GM18520 (cell line): ENCODE results near the gene H2BK1.

Experiments used
- ATAC-seq: cut with Tn5 transposase; IDR thresholded peaks from one replicate; pipeline ENCODE4 v1.9.1; 2021; ENCODE audit not compliant: unreplicated experiment

Gene H2BK1

GRCh38 chr7:151179946-151180345, 30.3 kb downstream of the H2BK1 start:
- ATAC-seq = no peak

DNA sequence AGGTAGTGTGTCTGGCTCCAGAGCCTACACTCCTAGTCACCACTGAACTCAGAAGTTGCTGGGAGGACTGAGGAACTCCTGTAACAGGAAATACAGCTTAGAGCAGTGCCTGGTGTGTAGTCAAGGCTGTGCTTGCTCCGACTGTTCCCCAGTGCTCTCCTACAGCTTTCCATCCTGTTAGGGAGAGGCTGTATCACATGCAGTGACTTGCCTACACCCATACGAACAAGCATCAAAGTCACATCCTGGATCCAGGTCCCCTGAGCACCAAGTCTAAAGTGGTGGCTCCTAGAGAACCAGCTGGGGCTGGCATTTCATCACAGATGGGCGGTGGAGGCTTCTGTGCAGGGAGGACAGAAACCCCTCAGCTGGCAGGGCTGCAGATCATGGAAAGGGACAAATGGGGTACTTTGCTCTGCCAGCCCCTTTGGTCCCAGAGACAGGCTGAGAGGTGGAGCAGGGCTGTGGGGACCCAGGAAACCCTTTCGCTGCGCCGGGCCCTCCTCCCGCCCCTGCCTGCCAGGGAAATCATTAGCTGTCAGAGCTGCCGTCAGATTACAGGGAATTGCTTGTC, 30.9 kb downstream of the H2BK1 start:
- ATAC-seq = no peak

DNA sequence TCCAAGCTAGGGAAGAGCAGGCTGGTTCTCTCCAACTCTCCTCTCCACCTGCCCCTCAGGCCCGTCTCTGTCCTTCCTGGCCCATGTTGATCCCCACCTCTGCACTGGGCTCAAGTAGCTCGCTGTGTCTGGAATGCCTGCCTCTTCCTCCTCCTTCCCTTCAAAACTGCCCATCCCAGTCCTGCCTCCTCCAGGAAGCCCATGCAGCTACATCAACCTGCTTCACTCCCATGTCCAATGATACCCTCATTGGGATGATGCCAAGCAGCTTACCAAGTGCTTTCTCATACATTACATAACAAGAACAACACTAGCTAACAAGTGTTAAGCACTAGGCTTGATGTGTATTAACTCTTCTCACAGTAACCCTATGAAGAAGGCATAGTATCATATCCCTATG, 31.5 kb downstream of the H2BK1 start:
- ATAC-seq = no peak

- ATAC-seq = no peak
Measured at GRCh38 chr7:151178236-151178635, 32.1 kb downstream of the H2BK1 start.

GRCh38 chr7:151177310-151177709, 33.0 kb downstream of the H2BK1 start:
- ATAC-seq = no peak

GRCh38 chr7:151176401-151176800, 33.9 kb downstream of the H2BK1 start:
- no peak for ATAC-seq

DNA sequence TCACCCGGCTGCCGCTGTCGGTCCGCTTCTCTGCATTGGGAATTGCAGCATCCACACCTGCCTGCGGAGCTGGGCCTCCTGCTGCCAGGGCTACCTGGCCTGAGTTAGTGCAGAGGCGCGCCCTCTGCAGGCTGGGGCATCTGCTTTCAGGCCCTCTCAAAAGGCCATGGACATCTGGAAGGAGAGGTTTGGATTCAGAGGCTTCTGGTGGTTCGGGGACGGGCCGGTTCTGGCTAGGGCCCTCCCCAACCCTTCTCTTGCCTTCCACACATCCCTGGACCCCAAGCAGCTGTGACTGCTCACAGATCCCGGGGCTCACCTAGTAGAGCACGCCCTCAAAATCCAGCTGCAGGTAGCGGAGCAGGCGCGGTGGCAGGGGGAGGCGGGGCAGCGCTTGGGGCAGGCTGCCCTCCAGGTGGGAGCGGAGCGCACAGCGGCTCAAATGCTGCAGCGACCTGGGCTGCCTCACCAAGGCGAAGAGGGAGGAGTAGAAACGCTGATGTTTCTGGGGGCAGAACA, 34.4 kb downstream of the H2BK1 start:
- no peak for ATAC-seq

DNA sequence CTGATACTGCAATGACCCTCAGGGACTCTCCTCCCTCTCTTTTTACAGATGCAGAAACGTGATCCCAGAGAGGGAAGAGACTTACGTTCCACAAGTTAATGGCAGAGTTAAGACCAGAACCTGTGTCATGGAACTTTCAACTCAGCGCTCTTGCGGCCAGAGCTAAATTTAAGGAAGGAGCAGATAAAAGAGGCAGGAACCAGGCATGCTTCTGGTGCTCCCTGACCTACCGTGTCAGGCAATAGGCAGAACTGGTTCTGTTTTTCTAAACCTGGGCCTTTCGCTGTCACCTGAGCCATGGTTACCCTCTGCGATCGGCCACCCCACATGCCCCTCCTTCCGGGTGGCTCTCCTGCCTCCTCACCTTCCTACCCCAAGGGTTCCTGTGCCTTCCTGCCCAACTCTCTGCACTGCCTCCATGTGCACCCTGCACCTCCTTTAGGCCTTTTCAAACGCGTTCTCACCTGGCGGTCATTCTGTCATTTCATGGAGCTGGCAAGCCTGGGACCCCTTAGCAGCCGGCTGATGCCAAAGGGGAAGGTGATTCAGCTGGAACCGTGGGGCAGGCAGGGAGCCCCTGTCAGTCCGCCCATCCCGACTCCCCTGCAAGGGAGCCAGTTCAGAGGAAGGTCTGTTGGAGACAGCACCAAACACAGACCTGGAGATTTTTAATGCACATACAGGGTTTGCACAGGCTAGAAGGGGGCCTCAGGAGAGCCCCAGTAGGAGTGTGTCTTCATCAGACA, 35.1 kb downstream of the H2BK1 start:
- ATAC-seq = no peak

DNA sequence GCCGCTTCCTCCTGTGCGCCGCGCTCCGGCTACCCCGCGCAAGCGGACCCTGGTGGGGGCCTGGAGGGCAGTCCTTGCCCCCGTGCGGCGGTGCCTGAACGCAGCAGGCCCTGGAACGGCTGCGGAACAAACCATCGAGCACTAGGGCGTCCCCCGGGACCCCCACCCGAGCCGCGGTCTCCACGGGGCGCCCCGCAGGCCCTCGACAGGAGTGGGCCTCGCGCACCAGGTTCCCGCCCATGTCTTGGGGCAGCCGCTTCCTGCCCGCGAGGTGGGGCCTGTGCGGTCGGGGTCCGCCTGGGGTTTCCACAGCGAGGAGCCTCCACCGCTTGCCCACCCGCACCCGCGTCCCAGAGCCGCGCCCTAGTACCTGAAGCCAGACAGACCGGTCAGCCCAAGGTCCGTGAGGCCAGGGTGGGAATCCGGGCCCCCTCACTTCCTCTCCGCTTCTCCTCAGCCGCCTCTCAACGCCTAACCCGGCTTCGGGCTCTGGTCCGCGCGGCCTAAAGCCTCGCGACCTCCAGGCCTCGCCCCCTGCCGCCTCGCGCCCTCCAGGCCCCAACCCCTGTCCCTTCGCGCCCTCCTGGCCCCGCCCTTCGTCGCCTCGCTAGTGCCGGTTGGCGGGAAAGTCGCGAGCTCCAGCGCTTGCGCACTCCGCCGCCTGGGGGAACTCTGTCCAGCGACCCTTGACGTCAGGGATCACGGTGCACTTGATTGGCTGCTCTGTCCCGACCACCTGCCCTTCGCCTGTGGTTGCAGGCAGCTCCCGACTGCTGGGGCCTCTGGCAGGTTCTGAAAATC, 35.8 kb downstream of the H2BK1 start:
- ATAC-seq = no peak

DNA sequence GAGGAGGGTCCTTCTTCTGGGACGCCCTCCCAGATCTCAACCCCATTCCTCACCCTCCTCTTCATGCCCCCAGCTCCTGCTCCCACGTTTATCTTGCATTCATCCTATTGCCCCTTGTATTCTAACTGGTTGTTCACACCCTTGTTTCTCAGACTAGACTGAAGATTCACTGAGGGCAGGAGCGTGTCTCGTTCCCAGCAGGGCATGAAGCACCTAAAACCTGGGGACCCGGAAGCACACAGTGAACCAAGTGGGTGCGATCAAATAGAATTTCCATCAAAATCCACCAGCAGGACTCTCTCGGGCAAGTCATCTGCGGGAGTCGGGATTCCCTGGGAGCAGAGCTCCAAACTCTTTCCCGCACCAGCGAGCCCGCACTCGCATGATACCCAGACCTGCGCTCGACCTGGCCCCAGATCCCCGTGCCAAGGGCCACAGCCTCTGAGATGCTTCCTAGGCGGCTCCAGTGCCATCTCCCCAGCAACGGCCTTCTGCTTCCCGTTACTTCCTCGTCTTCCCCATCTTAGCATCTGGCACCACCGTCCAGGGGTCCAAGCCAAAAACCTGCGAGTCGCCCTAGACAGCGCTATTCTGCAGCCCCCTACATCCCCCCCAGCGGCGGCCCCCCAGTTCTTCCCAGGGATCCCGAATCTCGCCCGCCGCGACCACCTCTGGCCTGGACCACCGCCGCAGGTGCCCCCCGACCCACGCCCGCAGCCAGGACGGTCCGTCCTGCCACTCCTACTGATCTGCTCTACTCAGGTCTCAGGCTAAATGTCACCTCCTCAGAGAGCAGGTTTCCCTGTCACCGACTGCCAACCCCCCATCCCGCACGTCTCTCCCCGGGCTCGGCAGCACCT, 36.7 kb downstream of the H2BK1 start:
- ATAC-seq = no peak

DNA sequence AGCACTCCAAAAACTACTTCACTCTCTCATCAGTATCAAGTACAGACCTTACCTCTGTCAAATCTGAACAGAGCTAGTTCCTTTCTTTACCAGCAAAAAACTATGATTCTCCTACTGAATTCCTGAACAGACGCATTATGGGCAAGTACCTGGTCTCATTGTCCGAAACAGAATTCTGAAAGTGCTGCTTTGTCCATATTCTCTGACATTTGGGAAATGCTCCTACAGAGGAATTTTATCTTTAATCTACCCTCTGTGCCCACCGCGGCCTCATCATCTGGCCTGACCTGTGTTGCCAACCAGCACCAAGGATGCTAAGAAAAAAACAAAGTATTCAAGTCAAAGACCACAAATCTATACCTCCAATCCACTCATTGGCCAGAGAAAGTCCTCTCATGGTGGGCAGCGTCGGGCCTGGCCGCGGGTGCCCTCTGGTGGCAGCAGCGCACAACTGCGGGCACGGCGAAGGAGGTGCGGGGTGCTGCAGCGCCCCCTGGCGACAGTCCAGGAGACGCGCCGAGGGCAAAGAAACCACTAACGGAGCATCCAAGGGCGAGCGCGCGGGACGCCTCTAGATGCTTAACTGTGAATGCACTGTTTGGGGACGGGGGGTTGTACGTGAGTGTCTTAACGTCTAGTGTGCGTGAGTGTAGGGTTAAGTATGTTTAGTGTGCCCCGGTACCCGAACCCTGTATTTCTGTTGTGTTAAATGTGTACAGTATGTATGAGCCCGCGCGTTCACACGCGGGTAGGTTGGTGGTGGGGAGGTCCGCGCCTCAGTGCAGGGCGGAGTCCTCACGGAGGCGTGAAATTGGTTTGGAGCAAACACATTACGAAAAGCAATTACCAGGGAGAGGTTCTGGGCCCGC, 37.8 kb downstream of the H2BK1 start:
- peak; percentile 50 for ATAC-seq

- ATAC-seq = no peak
Measured at GRCh38 chr7:151168787-151169162, 41.5 kb downstream of the H2BK1 start.

DNA sequence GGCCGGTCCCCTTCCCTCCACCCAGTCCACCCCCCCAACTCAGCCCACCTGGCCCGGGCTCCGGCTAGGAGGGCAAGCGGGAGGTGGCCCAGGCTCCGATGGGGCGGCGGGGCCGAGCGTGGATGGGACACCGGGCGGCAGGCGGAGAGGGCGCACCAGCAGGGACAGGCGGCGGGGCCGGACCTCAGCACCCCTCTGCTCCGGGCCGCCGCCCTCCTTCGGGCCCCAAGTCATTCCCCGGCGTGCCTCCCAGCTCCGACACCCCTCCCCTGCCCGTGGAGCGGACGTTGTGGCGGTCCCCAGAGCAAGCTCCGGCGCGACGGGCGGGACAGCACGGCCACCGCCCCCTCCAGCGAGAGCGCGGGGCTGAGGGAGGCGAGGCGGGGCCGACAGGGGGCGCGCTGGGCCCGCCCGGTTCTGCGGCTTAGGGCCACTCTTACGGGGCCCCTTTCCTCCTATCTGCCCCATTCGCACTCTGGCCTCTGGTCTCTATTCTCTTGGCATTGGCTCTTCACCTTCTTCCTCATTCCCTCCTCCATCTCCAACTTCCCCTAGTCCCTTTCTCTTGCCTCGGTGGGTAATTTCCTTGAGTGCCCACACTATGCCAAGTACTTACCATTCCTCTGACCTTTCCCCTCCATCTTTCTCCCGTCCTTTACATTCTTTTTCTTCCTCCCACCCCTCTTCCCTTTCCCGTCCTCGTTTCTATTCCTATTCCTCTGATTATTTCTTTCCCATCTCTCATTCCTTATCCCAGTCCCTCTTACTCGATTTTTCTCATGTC, 42.1 kb downstream of the H2BK1 start:
- ATAC-seq = no peak

DNA sequence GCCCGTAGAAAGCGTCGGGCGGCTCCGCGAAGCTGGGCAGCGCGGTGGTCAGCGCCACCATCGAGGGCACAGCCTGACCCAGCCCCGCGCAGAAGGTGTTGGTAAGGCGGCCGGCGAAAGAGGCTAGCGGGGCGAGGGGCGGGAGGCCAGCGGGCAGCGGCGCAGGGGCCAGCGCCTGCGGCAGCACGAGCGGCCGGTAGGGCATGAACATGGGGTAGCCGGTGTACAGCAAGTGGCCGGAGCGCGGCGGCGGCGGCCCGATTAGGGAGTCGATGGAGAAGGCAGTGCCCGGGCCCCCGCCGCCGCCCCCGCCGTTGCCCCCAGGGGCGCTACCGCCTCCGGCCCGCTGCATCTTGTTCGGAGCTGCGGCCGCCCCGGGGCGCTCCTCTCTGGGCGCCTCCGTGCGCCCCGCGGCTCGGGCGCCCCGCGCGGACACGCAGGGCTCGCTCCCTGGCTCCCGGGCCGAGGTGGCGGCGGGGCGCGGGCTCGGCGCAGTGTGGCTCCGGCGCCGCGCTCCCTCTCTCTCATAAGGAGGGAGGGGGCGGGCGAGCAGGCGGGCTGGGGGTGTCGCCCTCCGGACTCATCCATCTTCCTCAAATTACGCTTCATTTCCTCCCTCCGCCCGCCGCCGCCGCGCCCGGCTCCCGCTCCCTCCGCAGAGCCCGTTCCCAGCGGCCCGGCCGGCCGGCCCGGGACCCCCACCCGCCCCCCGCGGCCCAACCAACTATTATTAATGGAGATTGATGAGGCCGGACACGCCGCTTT, 42.9 kb downstream of the H2BK1 start, which contains the start of gene GBX1:
GBX1 (minus strand) TSS at position 498 of the 765 bp plus-strand sequence; CDS start at position 352, 146 bp downstream.
- ATAC-seq = no peak

DNA sequence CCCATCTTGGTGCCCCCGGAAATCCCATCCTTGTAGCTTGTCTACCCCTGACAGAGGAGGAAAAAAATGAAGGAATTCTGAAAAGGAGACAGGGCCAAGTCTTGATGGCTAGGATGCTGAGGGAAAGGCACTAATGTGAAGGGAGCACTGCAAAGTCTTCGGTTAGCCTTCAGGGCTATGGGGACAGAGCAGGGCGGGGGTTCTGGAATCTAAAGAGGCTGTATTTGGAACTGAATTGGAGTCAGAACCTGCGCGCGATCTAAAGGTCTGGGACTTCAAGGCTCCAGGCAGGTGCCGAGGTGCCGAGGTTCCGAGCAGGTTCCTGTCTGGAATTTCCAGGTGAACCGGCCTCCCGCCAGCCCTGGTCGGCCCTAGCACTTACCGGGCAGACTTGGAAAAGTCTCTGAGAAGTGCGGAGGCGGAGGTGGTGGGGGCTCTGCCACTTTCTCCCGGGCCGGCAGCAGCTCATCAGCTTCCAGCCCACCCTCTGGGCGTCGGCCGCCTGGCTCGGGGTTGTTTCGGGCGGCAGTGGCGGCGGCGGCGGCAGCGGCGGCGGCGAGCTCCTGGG, 43.6 kb downstream of the H2BK1 start:
- no peak for ATAC-seq

DNA sequence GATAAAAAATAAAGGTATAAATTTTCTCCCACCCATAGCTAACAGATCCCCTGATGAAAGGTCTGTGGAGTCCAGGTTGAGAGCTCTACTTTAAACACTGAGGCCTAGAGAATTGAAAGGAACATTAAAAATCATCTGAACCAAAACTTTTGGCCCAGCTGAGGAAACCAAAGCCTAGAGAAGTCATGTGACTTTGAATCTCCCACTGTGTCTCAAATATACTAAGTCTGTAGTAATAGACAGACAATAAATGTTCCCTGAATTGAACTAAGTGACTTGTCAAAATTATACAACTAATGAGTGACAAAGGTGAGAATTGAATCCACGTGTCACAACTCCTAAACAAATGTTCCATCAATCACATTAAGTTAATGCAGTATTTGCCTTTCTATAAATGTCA, 48.5 kb downstream of the H2BK1 start:
- no peak for ATAC-seq
